HG03442 (cell line): Measurements from ENCODE around the gene NPHS2.
A peak's percentile ranks its signal among the peaks of the same experiment; 100 is the strongest.
"Not testable (repeated sequence)": the region's sequence is repeated elsewhere in the genome, so short reads cannot be mapped to it uniquely, and the experiment has no call there.

Experiments used
- ATAC-seq: cut with Tn5 transposase; IDR thresholded peaks from one replicate; pipeline ENCODE4 v1.9.1; 2021; ENCODE audit warnings: mild to moderate bottlenecking, moderate library complexity; ENCODE audit not compliant: unreplicated experiment

Gene NPHS2

GRCh38 chr1:179548666-179549367 lies 26.9 kb downstream of the NPHS2 start:
- no peak for ATAC-seq

- ATAC-seq, result no peak
Measured at GRCh38 chr1:179547021-179547535, 28.7 kb downstream of the NPHS2 start.

- no peak for ATAC-seq
Measured at GRCh38 chr1:179545321-179545720, 30.4 kb downstream of the NPHS2 start.

- ATAC-seq, result no peak
Measured at GRCh38 chr1:179541774-179542173, 34.0 kb downstream of the NPHS2 start.

GRCh38 chr1:179530352-179530751 lies 45.4 kb downstream of the NPHS2 start:
- no peak for ATAC-seq

GRCh38 chr1:179529482-179530195 lies 46.1 kb downstream of the NPHS2 start:
- ATAC-seq, result no peak

- ATAC-seq, result not testable (repeated sequence)
Measured at GRCh38 chr1:179518544-179518943, 57.2 kb downstream of the NPHS2 start.

- ATAC-seq, result no peak
Measured at GRCh38 chr1:179516976-179517705, 58.6 kb downstream of the NPHS2 start.

GRCh38 chr1:179510038-179510437 lies 65.7 kb downstream of the NPHS2 start:
- ATAC-seq, result peak; percentile 76

GRCh38 chr1:179509384-179509783 lies 66.4 kb downstream of the NPHS2 start:
- no peak for ATAC-seq

- no peak for ATAC-seq
Measured at GRCh38 chr1:179506199-179506598, 69.5 kb downstream of the NPHS2 start.
